ENCODE measurements around the gene RUFY4.

RUFY4 gene

DNA sequence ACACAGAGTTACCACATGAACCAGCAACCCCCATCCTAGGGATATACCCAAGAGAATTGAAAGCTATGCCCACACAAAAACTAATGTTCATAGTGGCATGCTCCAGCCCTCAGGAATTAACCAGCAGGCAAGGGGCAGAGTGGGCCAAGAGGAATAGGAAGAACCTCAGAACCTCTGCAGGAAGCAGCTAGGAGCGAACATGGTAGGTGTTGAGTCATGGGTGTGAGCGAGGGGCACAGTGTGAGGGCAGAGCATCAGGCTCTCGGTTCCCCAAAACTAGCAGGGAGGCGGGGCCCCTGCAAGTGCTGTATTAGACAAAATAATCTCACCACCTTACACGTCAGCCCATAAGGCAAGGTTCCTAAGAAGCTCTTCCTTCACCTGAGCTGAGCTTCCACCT, 5.6 kb upstream of the RUFY4 start:
- DNase-seq (ENCODE audit: low read depth in 2 of 2) = no peak

DNA sequence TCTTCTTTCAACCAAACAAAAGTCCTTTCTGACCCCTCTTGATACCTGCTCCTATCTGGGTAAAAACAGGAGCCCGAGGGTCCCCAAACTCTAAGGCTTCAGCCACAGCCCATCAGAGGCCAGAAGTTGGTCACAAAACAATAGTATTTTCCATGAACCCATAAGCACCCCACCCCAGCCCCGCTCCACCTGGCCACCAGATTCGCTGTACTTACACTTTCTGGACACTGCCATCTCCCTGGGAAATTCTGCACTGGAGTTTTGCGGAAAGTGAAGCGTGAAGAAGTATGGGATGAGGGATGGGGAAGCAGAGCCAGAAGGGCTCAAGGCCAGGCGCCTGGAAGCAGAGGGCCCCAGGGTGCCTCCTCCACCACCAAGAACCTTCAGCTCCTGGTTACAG, 5.2 kb upstream of the RUFY4 start:
- DNase-seq (ENCODE audit: low read depth in 2 of 2) = no peak

DNA sequence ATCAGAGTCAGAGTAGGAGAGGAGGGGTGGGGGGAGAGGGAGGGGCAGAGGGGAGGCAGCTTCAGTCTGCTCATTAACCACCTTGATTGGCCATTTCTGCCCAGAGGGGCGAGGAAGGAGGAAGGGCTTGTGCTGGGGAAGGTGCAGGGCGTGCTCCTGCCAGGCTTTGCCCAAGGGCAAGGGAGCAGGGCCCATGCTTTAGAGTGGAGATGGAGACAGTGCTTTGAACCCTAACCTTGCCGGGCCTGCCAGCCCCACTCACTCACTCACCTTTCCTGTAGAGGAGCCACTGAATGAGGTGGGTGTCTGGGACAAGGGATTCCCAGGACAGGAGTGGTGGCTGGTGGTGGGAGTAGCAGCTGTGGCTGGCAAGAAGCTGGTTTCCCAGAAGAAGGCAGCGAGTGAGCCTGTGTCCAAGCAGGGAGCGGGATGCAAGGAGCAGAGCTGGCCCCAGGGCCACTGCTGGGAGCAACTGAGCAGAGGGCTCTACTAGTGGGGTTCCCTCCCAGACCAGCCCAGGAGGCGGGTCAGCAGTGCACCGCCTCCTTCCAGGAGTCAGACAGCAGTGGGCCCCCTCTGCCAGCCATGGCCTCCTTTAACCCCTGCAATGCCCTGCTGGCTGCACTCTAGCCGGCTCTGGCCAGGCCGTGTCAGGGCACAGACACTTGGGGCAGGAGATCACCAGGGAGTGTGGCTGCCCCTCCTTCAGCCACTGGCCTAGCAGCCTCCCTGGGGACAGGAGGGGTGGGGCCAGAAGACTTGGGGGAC, 3.6 kb upstream of the RUFY4 start:
- DNase-seq (ENCODE audit: low read depth in 2 of 2) = no peak

DNA sequence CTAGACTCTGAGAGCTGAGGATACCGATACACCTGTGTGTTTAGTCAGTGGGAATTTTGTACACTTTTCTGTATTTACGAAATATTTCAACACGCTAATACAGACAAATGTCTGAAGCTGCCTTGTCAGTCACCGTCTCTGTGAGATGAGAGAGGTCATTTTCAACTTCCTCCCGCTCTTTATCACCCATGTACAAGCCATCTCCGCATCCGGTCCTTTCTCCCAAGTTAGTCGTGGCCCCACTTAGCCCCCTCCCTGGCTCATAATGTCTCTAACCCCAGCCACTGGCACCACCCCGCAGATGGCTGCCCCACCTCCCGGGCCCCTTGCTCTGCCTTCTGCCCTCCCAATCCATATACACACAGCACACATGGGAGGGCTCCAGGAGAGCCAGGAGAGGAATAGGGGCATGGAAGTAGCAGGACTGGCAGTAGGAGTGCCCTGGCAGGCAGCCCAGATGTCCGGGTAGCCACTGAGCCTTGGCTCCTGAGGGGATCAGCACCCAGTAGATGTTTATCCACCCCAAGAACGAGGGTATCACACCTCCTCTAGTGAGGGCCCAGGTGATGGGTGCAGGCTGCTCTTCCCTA, 2.0 kb upstream of the RUFY4 start:
- DNase-seq (ENCODE audit: low read depth in 2 of 2) = no peak

DNA sequence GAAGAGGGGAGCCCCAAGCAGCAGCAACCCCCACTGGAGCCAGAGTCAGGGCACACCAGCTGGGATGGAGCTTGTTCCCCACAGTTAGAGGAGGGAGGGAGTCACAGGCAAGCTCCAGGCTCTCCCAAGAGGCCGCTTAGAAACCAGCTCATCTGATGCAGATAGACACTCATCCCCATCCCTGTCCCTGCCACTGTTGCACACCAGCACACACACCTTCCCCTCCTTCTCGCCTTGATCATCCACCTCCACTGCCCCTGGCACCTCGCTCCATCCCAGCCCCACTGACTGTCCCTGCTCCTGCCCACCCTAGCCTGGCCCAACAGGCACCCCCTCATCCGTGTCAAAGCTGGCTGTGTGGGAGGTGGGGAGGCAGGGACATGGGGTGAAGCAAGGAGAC, 1.5 kb upstream of the RUFY4 start:
- no peak for DNase-seq (ENCODE audit: low read depth in 2 of 2)

DNA sequence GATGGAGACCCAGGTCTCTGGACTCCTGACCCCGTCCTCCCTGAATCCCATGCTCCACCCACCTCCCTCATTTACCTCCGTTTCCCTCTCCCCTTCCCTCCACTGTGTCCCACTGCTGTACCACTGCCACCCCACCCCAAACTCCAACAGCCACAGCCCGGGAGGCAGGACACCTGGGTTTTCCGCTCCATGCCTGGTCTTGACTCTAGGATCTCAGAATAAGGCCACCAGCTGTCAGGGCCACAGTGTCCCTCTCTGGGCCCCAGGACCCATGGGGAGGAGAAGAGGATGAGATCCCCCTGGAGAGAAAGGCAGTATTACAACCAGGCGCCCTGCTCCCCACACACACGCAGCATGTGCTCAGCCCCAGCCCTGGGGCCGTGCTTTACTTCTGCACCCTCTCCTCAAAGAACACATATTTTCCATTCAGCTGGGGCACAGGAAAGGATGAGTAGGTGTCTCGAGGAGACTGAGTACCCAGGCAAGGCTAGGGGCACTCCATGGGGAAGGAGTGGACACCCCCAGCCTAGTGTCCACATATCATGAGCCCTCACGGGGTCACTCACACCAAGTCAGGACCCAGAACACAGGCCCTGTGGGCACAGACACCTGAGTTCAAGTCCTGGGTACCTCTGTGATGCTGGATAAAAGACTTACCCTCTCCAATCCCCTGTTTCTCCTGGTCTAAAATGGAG, 700 bp downstream of the RUFY4 start:
- DNase-seq (ENCODE audit: low read depth in 2 of 2) = no peak

DNA sequence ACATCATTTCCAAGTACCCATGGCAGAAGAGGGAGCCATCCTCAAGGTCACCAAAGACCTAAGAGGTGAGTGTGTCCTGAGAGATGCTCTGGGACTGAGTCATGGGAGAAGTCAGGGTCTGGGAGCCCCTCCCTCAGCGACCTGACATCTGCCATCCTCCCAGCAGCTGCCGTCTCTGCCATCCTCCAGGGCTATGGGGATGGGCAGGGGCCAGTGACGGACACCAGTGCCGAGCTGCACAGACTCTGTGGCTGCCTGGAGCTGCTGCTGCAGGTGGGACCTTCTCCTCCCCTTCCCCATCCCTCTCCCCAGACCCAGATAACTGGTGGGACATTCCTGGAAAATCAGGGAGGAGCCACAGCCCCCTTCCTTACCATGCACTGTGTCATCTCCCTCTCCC, 1.5 kb downstream of the RUFY4 start:
- DNase-seq (ENCODE audit: low read depth in 2 of 2) = no peak

DNA sequence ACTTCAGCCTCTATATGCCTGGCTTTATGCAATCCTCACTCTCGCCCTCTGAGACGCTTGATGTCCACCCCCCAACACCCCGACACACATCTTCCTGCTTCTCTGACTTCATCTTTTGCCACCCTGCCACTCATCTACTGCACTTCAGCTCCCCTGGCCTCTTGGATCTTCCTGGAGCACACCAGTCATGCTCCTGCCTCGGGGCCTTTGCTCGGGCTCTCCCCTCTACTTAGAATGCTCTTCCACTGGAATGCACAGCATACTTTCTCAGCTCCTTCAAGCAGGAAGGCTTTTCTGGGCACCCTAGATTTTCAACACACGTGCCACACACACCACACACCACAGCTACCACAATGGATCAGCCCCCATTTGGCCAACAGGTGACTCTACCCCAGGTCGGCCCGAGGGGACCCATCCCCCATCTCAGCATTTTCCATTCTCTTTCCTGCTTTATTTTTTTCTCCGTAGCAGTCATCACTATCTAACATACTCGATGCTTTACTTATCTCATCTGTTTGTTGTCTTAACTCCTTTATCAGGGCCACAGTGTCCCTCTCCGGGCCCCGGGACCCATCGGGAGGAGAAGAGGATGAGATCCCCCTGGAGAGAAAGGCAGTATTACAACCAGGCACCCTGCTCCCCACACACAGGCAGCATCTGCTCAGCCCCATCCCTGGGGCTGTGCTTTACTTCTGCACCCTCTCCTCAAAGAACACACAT, 2.3 kb downstream of the RUFY4 start:
- no peak for DNase-seq (ENCODE audit: low read depth in 2 of 2)

DNA sequence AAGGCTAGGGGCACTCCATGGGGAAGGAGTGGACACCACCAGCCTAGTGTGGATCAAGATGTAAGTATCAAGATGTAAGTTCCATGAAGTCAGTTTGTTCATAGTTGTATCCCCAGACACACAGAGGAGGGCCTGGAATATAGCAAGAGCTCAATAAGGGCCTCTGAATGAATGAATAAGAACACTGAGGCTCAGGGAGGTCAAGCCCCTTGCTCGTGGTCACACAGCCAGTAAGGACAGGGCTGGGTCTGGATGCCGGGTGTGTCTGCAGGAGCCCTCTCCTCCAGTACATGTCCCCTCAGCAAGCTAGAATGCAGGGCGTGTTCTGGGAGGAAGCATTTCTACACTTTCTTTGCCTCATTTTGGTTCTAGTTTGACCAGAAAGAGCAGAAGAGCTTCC, 2.9 kb downstream of the RUFY4 start:
- DNase-seq (ENCODE audit: low read depth in 2 of 2) = no peak

DNA sequence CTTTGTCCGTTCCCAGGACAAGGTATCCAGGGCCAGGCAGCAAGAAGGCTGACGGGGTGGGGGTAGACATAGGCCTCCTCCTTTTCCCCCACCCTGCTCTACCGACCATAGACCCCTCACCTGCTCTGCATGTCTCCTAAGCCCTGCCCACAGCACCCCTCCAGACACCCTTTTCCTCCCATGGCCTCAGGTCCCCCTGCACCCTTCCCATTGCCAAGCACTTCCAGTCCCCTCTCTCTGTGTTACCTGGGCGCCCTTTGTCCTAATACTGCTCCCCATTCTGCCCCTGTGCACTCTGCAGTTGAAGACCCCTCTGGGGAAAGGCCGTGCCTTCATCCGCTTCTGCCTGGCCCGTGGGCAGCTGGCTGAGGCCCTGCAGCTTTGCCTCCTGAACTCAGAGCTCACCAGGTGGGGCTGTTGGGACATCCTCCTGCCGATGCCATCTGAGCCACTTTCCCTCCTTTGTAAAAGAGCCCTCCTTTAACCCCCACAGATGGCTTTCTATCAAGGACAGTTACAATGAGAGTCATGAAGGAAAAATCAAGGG, 3.5 kb downstream of the RUFY4 start:
- DNase-seq (ENCODE audit: low read depth in 2 of 2) = no peak

DNA sequence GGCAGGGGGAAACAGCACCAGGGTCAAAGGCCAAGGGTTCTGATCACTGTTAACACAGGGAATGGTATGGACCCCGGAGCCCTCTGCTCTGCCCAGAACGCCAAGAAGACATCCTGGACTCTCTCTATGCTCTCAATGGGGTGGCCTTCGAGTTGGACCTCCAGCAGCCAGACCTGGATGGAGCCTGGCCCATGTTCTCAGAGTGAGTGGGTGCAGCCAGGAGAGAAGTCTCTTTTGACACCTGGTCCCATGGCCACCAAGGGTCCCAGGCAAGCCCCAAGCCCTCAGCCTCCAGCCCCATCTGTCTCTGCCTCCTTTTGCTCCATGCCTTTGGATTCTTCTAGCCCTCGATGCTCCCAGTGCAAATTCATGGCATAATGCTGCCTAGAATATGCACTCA, 4.1 kb downstream of the RUFY4 start:
- no peak for DNase-seq (ENCODE audit: low read depth in 2 of 2)

DNA sequence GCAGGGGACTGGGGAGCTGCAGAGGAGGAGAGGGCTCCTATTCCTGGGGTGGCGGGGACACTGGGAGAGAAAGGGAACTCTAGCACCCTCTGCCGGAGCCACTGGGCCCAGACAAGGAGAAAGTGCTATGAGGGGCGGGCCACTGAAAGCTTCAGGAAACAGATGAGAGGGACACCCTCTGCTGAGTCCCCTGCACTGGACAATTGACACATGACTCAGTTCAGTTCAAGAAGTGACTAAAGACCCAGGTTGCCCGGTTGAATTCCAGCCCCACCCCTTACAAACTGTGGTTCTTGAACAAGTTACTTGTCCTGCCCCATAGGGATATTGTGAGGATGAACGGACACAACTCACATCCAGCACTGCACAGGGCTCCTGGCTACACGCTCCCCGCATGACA, 5.0 kb downstream of the RUFY4 start:
- DNase-seq (ENCODE audit: low read depth in 2 of 2) = no peak

DNA sequence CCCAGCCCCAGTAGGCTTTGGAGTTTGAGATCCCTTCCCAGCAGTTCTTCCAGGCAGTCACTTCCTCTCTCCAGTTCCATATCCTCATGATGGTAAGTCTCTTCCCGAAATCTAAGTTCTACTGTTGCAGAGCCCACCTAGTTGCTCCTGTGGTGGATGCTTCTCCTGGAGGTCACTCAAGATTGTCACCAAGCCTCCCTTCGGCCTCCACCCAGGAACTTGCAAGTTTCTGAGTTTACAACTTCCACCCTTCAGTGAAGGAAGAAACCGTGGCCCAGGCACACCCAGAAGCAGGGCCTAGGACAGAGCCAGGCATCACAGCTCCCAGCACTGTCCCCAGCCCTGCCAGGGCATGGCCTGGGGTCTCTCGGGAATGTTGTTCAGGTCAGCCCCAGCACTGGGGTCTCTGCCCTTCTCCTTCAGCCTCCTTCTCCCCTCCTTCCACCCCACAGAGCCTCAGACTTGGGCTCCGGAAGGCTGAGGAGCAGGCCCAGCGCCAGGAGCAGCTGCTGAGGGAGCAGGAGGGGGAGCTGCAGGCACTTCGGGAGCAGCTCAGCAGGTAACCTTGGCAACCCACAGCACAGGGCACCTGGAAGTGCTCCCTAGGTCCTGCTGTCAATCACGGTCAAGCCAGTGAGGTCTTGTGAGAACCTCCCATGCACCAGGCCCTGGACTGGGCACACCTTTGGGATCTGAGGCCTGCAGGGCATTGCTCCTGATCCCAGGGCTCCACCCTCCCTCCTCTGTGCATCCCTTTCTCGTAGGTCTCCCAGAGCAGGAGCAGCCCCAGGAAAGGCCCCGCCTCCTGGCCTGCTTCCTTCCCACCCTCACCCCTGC, 7.1 kb downstream of the RUFY4 start:
- no peak for DNase-seq (ENCODE audit: low read depth in 2 of 2)

DNA sequence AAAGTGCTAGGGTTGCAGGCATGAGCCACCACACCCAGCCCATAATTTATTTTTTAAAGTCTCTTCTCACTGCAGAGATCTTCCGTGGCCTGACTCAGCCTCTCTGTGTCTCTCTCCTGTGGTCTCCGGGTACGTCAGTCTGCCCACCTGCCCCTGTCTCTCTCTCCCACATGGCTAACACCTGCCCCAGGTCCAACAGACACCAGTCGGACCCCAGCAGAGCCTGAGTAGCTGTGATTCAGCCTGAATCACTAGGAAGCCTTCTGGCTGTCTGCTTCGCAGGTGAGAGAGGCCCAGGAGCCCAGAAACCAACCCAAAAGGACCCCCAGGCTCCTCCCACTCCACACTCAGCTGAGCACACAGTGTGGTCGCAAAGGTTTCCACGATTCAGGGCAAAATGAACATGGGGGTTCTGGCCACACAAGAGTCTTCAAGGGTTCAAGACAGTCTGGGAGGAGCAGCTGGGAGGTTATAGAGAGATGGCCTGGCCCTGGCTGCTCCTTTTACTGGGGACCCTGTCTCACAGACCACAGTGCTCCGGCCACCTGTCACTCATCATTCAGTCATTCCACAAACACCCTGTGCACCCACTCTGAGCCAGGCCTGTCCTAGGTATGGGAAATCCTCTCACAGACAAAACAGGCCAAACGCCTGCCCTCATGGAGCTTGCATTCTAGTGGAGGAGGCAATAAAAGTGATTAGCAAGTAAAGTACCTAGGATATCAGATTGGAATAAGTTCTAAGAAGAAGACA, 8.6 kb downstream of the RUFY4 start:
- no peak for DNase-seq (ENCODE audit: low read depth in 2 of 2)

DNA sequence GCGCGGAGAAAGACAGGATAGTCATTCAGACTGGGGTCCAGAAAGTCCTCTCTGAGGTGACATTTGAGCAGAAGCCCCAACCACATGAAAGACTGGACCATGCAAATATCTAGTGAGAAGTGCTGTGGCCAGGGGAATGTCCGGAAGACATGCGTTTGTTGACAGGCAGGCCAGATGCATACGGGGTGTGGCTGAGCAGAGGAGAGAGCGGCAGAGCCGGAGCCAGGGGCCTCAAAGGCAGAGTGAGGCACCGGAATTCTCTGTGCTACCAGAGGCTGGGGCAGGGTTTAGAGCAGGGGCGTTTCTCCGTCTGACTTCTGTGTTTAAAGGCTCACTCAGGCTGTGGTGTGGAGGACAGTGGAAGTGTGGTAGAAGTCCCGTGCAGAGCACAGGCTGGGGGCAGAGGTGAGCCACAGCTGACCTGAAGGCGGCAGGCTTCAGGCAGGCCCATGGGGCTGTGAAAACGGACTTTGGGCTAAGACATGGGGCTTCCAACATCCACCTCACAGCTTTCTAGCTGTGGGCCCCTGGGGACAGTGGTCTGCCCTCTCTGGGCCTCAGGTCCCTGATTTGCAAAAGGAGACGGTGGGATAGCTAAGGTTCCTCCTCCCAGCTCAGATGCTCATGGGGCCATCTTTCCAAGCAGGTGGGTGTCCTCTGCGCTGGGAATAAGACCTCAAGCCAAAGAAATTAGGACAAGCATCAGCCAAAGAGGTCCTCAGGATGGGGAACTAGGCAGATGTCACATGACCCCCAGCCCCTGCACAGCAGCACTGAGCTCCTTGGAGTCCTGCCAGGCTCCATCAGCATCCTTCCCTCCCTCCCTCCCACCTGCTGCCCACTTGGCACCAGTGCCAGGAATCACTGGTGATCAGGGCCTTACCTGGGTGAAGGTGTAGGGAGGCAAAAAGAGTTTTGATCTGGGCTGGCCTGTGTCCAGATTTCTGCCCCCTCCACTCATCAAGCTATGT, 11.2 kb downstream of the RUFY4 start:
- no peak for DNase-seq (ENCODE audit: low read depth in 2 of 2)

DNA sequence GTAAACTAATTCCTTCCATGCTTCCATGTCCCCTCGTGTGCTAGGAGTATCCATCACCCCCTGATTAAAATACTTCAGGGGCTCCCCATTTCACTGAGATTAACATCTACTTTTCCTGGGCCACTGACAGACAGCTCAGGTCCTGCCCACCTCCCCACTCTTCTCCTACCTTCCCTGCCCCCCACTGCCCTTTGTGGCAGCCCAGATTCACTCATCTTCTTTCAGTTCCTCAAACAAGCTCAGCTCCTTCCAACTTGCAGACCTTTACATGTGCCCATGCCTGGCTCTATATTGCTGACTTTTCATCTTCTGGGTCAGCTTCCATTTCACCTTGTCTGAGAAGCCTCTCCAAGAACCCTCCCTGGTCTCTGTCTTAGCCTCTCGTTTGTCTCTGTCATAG, 12.0 kb downstream of the RUFY4 start:
- no peak for DNase-seq (ENCODE audit: low read depth in 2 of 2)

DNA sequence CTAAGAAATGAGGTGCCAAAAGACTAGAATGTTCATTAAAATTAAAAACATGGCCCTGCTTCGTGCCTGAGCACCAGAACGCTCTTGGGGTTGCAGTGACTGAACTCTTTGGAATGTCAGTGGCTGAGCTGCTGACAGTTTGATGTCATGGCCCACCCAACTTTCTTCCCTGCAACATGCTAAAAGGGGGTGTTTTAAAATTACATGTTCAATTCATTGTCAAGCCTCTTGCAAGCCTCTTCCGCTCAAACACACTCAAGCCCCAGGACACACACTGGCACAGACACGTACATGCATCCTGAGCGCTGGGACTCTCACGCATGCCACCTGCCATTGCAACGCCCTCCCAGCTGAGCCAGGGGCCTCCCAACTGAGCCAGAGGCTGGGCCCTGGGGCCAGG, 12.6 kb downstream of the RUFY4 start:
- no peak for DNase-seq (ENCODE audit: low read depth in 2 of 2)

DNA sequence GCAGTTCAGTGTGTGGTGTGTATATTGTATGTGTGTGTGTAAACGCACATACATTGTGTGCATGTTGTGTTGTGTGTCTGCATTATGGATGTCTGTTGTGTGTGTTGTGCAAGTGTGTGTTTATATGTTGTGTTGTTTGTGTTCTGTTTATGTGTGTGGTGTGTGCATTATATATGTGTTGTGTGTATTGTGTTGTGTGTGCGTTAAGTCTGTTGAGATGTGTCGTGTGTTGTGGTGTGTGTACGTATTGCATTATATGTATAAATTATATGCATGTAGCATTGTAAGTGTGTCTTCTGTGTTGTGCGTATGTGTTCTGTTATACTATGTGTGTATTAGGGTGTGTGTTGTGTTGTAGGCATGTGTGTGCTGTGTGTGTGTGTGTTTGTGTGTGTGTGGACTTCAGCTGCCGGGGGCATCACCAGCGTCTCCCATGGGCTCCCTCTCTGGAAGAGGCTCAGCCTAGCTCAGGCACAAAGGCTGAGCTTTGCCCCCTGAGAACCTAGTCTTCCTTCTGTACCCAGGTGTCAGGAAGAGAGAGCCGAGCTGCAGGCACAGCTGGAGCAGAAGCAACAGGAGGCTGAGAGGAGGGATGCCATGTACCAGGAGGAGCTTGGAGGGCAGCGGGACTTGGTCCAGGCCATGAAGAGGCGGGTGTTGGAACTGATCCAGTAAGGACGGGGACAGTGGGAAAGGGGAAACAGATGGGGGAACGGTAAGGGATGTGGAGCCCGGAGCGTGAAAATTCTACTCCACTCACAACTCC, 13.7 kb downstream of the RUFY4 start:
- no peak for DNase-seq (ENCODE audit: low read depth in 2 of 2)

DNA sequence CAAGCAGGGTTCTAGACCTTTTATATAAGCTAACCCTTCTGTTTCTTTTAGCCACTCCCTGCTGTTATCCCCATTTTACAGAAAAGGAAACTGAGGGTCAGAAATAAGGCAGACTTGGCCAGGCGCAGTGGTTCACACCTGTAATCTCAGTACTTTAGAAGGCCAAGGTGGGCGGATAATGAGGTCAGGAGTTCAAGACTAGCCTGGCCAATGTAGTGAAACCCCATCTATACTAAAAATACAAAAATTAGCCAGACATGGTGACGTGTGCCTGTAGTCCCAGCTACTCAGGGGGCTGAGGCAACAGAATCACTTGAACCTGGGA, 14.3 kb downstream of the RUFY4 start:
- no peak for DNase-seq (ENCODE audit: low read depth in 2 of 2)

All from stimulated activated CD4-positive, alpha-beta T cell treated with anti-CD3 and anti-CD28 coated beads, Interleukin-1b, Interleukin-23, amount 100 ng/mL, for 4 hours (primary cell).